Pancreas (tissue), 10 donors: ENCODE data around the gene PRDM13. TPM values are rescaled to one million over a fixed set of nuclear protein-coding genes. Genes with fewer than 3 reads are reported as not detected.
"Not testable (repeated sequence)": the region's sequence is repeated elsewhere in the genome, so short reads cannot be mapped to it uniquely, and the experiment has no call there.

Source experiments
- ATAC-seq, 4 donors: fragments of 200-7000 bp; cut with Tn5 transposase; one replicate each; pipeline versions ENCODE4 v1.8.0 to v1.9.1; 2020; ENCODE audit warnings: mild to moderate bottlenecking in 4 of 4, moderate library complexity in 4 of 4
- DNase-seq, 6 donors: peaks; one replicate each; pipeline ENCODE4 v3.0.0-alpha.2; 2020
- FAIRE-seq: peaks from 2 replicates; lab custom pipeline; 2012; peaks lifted over from hg19 to GRCh38; lab: Jason Lieb, UNC
- H3K27ac ChIP-seq, 4 donors: fragments of 200-600 bp; sonication (generic); 1 replicate in 3 of 4; 2 replicates in 1 of 4; pipeline versions ENCODE4 v1.5.0 to v1.8.0; 2020
- H3K27me3 ChIP-seq, 4 donors: fragments of 200-600 bp; one replicate each; pipeline ENCODE4 v1.8.0; 2021
- H3K36me3 ChIP-seq, 3 donors: fragments of 200-600 bp; sonication (generic) in 1 of 3; one replicate each; pipeline versions ENCODE4 v1.5.0 to v1.8.0; 2020 to 2021
- H3K4me1 ChIP-seq, 3 donors: fragments of 200-600 bp; one replicate each; pipeline ENCODE4 v1.8.0; 2021
- H3K4me3 ChIP-seq, 4 donors: fragments of 200-600 bp; sonication (generic) in 2 of 4; one replicate each; pipeline versions ENCODE4 v1.5.0 to v1.8.0; 2020 to 2021
- H3K9me3 ChIP-seq, 4 donors: fragments of 200-600 bp; one replicate each; pipeline ENCODE4 v1.8.0; 2021
- CTCF ChIP-seq, 4 donors: fragments of 200-600 bp; sonication (generic) in 3 of 4; IDR thresholded peaks; one replicate each; pipeline versions ENCODE4 v1.5.0 to v1.8.0; 2021; ENCODE audit warnings: antibody characterized with exemption in 4 of 4
- WGBS, 2 donors: extraction: QIAGEN DNeasy Blood & Tissue Kit; methylation state at CpG; one replicate each; pipeline ENCODE4 v1.1.7; 2013; 5-methylcytosine and 5-hydroxymethylcytosine counted together
- intact Hi-C, 3 donors: fragments of 100-400 bp; cut with DNase I; formaldehyde crosslinking; loops; one replicate each; pipeline versions ENCODE4 v1.11.1 to v1.14.2; 2022
- polyA plus RNA-seq, 2 donors: library from polyadenylated mRNA; stranded (reverse); fragments of 200-250 nt; gene quantifications; one replicate each; pipeline ENCODE4 v1.2.3, GENCODE V29; 2013
- total RNA-seq, 6 donors: library from RNA; stranded (reverse); fragmentation: NEBNext Ultra II Directional in 4 of 6; extraction: Animal tissue kit (Norgen Biotek cat#: 25700) in 4 of 6; gene quantifications; one replicate each; pipeline versions ENCODE4 v1.2.1 to v1.2.4, GENCODE V29; 2021 to 2023
- donor health status: healthy with polysubstance abuse.
- donor health status: DM: no; HTN: no; CAD: no; lungs with moderate emphysema.
- donor health status: DM: no; HTN: no; CAD: no.
- donor health status: control.
- donor health status: control.
- donor health status: Bipolar disorder and iron deficiency.
- donor health status: DM: yes; HTN: yes; CAD: no.
- donor health status: DM: no; HTN: no; CAD: no.
- donor health status: DM: no; HTN: no; CAD: no.
- donor health status: DM: yes; HTN: yes; CAD: no.

The PRDM13 gene
- total and polyA plus RNA-seq, 8 donors, result 0.03 TPM; not detected in 7

GRCh38 chr6:99590728-99591672 is 15.6 kb upstream of the PRDM13 start:
- FAIRE-seq (no peak), DNase-seq (peak in 1 of 6 donors; percentile 64), ATAC-seq (peak in 1 of 4 donors; percentile 26)
- no peak for TF ChIP-seq CTCF (IDR thresholded peaks at IDR 0.05)
- no peaks in the 10 kb centered on the region for H3K36me3 ChIP-seq
- H3K9me3 ChIP-seq, result no peaks in the 10 kb centered on the region
- peak overlapping the region in 1 of 4 donors; percentile 22 for H3K4me3 ChIP-seq
- peaks cover 0 to 7% (median 7%) of the 10 kb centered on the region in 3 donors for H3K4me1 ChIP-seq
- H3K27ac ChIP-seq, result no peak overlapping the region
- WGBS, 2 donors, result 5 to 8% methylated on average over 63 of the region's 63 CpGs
- peaks cover 4 to 54% (median 8%) of the 10 kb centered on the region in 4 donors for H3K27me3 ChIP-seq
- intact Hi-C loops, result no loop called here

- Histone ChIP-seq H3K27me3 (peaks cover 4 to 63% (median 8%) of the 10 kb centered on the region in 4 donors), H3K4me3 (no peak overlapping the region), H3K9me3 (no peaks in the 10 kb centered on the region), H3K36me3 (no peaks in the 10 kb centered on the region), H3K27ac (no peak overlapping the region), H3K4me1 (peaks cover 0 to 7% (median 7%) of the 10 kb centered on the region in 3 donors)
- ATAC-seq (no peak), DNase-seq (no peak), FAIRE-seq (no peak)
- intact Hi-C loops, result no loop called here
- WGBS, 2 donors, result 29 to 35% methylated on average over 6 of the region's 6 CpGs
- TF ChIP-seq CTCF (IDR thresholded peaks at IDR 0.05), result no peak
These were observed 14.8 kb upstream of the PRDM13 start for GRCh38 chr6:99591673-99592364.

DNA sequence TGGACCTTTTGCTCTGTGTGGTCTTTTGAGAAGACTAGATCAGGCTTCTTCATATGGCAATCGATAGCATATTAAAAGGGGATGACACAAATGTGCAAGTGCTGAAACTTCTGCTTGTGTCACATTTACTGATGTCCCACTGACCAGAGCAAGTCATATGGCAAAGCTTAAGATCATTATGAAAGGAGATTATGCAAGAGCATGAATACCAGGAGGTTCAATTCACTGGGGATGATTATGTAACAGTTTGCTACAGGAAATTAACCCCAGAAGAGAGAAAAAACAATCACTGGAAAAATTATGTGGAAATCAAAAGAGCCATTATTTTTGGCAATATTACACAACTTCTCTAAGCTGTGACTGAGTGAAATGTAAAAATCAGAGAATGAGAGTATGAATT is 13.7 kb upstream of the PRDM13 start:
- WGBS, 2 donors, result 31 to 56% methylated on average over 1 of the region's 1 CpG
- H3K27me3 ChIP-seq, result peaks cover 4 to 68% (median 8%) of the 10 kb centered on the region in 4 donors
- no peak overlapping the region for H3K27ac ChIP-seq
- TF ChIP-seq CTCF (IDR thresholded peaks at IDR 0.05), result no peak
- FAIRE-seq, result no peak
- H3K4me3 ChIP-seq, result no peak overlapping the region
- intact Hi-C loops, result no loop called here
- no peak for ATAC-seq
- H3K36me3 ChIP-seq, result no peaks in the 10 kb centered on the region
- H3K4me1 ChIP-seq, result peaks cover 0 to 7% (median 7%) of the 10 kb centered on the region in 3 donors
- no peak for DNase-seq
- H3K9me3 ChIP-seq, result no peaks in the 10 kb centered on the region

GRCh38 chr6:99594696-99595095 is 11.9 kb upstream of the PRDM13 start:
- H3K9me3 ChIP-seq, intact Hi-C loops, H3K27ac ChIP-seq, H3K36me3 ChIP-seq, ATAC-seq, H3K4me1 ChIP-seq, FAIRE-seq, DNase-seq, H3K4me3 ChIP-seq: not testable (repeated sequence)
- H3K27me3 ChIP-seq, result peaks cover 4 to 74% (median 11%) of the 10 kb centered on the region in 4 donors
- 61 to 64% methylated on average over 8 of the region's 8 CpGs for WGBS, 2 donors
